MM.1S (cell line): Measurements from ENCODE around the gene JMJD6.

ENCODE experiments used
- CTCF ChIP-seq: fragments of 300-600 bp; sonication (generic); IDR thresholded peaks from 2 replicates; pipeline ENCODE4 v1.5.1; 2016; ENCODE audit warnings: antibody characterized with exemption, low read length, mixed read lengths
- EZH2 ChIP-seq: fragments of 300-600 bp; sonication (generic); optimal IDR thresholded peaks from 2 replicates; pipeline ENCODE3; 2017; ENCODE audit warnings: low read depth, mild to moderate bottlenecking, antibody characterized with exemption, low read length, mixed read lengths

GRCh38 chr17:76725580-76726230, 701 bp downstream of the JMJD6 start:
- TF ChIP-seq CTCF: no peak
- TF ChIP-seq EZH2: no peak
